GM12878 (cell line): Measurements from ENCODE around the gene RGS6. TPM values are rescaled to one million over a fixed set of nuclear protein-coding genes. Genes with fewer than 3 reads are reported as not detected.

Experiments used
- ATF2 ChIP-seq: IDR thresholded peaks from 2 replicates; pipeline ENCODE4 v1.6.1; 2012; ENCODE audit warnings: low read length, inconsistent platforms
- BACH1 ChIP-seq: fragments of 450-650 bp; IDR thresholded peaks from 2 replicates; pipeline ENCODE4 v1.6.1; 2017; ENCODE audit warnings: mild to moderate bottlenecking, borderline replicate concordance
- BCL11A ChIP-seq: IDR thresholded peaks from 2 replicates; pipeline ENCODE4 v1.6.1; 2011; ENCODE audit warnings: low read depth, low read length
- CEBPB ChIP-seq, 2 experiments: fragments of 150-350 bp in 1 of 2; IDR thresholded peaks; 2 replicates each; pipeline ENCODE4 v1.6.1; 2012 to 2014; ENCODE audit warnings: low read depth in 2 of 2, low read length in 2 of 2, borderline replicate concordance in 1 of 2, inconsistent platforms in 1 of 2
- CHD4 ChIP-seq: fragments of 200-600 bp; sonication (generic); IDR thresholded peaks from 2 replicates; pipeline ENCODE4 v1.6.1; 2016; ENCODE audit warnings: mild to moderate bottlenecking
- CREM ChIP-seq: IDR thresholded peaks from 2 replicates; pipeline ENCODE4 v1.6.1; 2014; ENCODE audit warnings: antibody characterized with exemption, low read depth
- EED ChIP-seq: sonication (generic); IDR thresholded peaks from 2 replicates; pipeline ENCODE4 v1.6.1; 2016; ENCODE audit warnings: antibody characterized with exemption, low read depth
- EZH2 ChIP-seq: IDR thresholded peaks from 2 replicates; pipeline ENCODE4 v1.6.1; 2012; ENCODE audit warnings: low read depth, mild to moderate bottlenecking, control low read depth, inconsistent platforms, low read length, borderline replicate concordance; ENCODE audit not compliant: control insufficient read depth
- HCFC1 ChIP-seq: fragments of 150-350 bp; IDR thresholded peaks from 2 replicates; pipeline ENCODE4 v1.6.1; 2014; ENCODE audit warnings: low read length
- IKZF2 ChIP-seq, 2 experiments: fragments of 450-650 bp; IDR thresholded peaks; 2 replicates each; pipeline ENCODE4 v1.6.1; 2017; ENCODE audit warnings: mild to moderate bottlenecking in 2 of 2, moderate library complexity in 2 of 2
- IRF5 ChIP-seq: fragments of 450-650 bp; IDR thresholded peaks from 2 replicates; pipeline ENCODE4 v1.6.1; 2017; ENCODE audit warnings: borderline replicate concordance
- MEF2B ChIP-seq: fragments of 450-650 bp; IDR thresholded peaks from 2 replicates; pipeline ENCODE4 v1.6.1; 2018; ENCODE audit warnings: mild to moderate bottlenecking, moderate library complexity; ENCODE audit not compliant: partially characterized antibody, poor library complexity, severe bottlenecking
- MTA3 ChIP-seq: IDR thresholded peaks from 2 replicates; pipeline ENCODE4 v1.6.1; 2012; ENCODE audit warnings: low read length, inconsistent platforms, borderline replicate concordance
- MYC ChIP-seq: IDR thresholded peaks from 2 replicates; pipeline ENCODE4 v1.6.1; 2011; ENCODE audit warnings: mild to moderate bottlenecking, low read length, moderate library complexity, inconsistent platforms; ENCODE audit not compliant: insufficient read depth, insufficient replicate concordance, insufficient read length, severe bottlenecking
- PML ChIP-seq: IDR thresholded peaks from 2 replicates; pipeline ENCODE4 v1.6.1; 2012; ENCODE audit warnings: low read length, inconsistent platforms
- RAD21 ChIP-seq: IDR thresholded peaks from 2 replicates; pipeline ENCODE4 v1.6.1; 2011; ENCODE audit warnings: mild to moderate bottlenecking, low read depth, low read length, moderate library complexity; ENCODE audit not compliant: insufficient read depth
- RAD51 ChIP-seq: fragments of 450-650 bp; IDR thresholded peaks from 2 replicates; pipeline ENCODE4 v1.6.1; 2016; ENCODE audit warnings: moderate library complexity, mild to moderate bottlenecking, inconsistent platforms
- SMC3 ChIP-seq: IDR thresholded peaks from 2 replicates; pipeline ENCODE4 v1.6.1; 2011; ENCODE audit warnings: low read length, improper control_type of control experiment, borderline replicate concordance
- TCF7 ChIP-seq: IDR thresholded peaks from 2 replicates; pipeline ENCODE4 v1.6.1; 2014; ENCODE audit warnings: antibody characterized with exemption, borderline replicate concordance
- USF1 ChIP-seq: IDR thresholded peaks from 2 replicates; pipeline ENCODE4 v1.6.1; 2011; ENCODE audit warnings: borderline replicate concordance, low read depth, mild to moderate bottlenecking, moderate library complexity, mixed read lengths, low read length; ENCODE audit not compliant: insufficient read depth; ENCODE audit errors: extremely low read length
- WRNIP1 ChIP-seq: IDR thresholded peaks from 2 replicates; pipeline ENCODE4 v1.6.1; 2011; ENCODE audit warnings: low read depth, low read length, improper control_type of control experiment, borderline replicate concordance
- ZNF687 ChIP-seq: fragments of 450-650 bp; IDR thresholded peaks from 2 replicates; pipeline ENCODE4 v1.6.1; 2017; ENCODE audit warnings: mild to moderate bottlenecking, moderate library complexity
- polyA plus RNA-seq, 11 experiments: library from polyadenylated mRNA; depleted of rRNA in 4 of 11; unstranded in 6 of 11; stranded (reverse) in 5 of 11; fragments of >200 nt; fragmentation: Nextera tagmentation in 4 of 11; fragmentation: Illumina TruSeq in 1 of 11; extraction: Ambion mirVana in 4 of 11; extraction: Trizol in 1 of 11; gene quantifications; 1 replicate in 1 of 11; 2 replicates in 10 of 11; pipeline versions ENCODE4 v1.2.1 to v1.2.3, GENCODE V29; 2011 to 2016; ENCODE audit warnings: inconsistent platforms in 2 of 11, missing spikeins in 2 of 11, low read depth in 1 of 11
- total RNA-seq, 4 experiments: library from RNA; depleted of rRNA in 3 of 4; stranded (reverse); fragments of >200 nt in 3 of 4; fragmentation: Illumina TruSeq in 1 of 4; extraction: Trizol in 1 of 4; gene quantifications; 2 replicates each; pipeline versions ENCODE4 v1.2.1 to v1.2.3, GENCODE V29; 2013 to 2021

The RGS6 gene
- total and polyA plus RNA-seq, 10 of the 15 experiments (the other 5 are each of a cell fraction or from before 2014, with no cell fraction given): 3.9 to 18.1 (median 12.4) TPM

GRCh38 chr14:72451054-72451972, 519.1 kb downstream of the RGS6 start (continued):
- TF ChIP-seq IRF5 (no peak), PML (no peak; the same call in 1 of the 2 replicates), RAD51 (peak; percentile 36; the same call in 1 of the 2 replicates), ATF2 (no peak), CREM (peak; percentile 19; the same call in 1 of the 2 replicates), CEBPB (IDR thresholded peaks at IDR 0.05; ENCODE audit: borderline replicate concordance in 1 of 2, low read depth in 2 of 2, low read length in 2 of 2) (peak in 1 of 2 experiments; percentile 56; a peak in 2 of 4 replicates), IKZF2 (IDR thresholded peaks at IDR 0.05) (peak; percentile 88), TCF7 (no peak), WRNIP1 (no peak), USF1 (no peak), MEF2B (peak; percentile 66), EED (peak; percentile 91), BCL11A (peak; percentile 54; the same call in 1 of the 2 replicates), CHD4 (no peak), RAD21 (no peak), EZH2 (no peak), MTA3 (no peak; the same call in 1 of the 2 replicates), MYC (no peak), ZNF687 (no peak; the same call in 1 of the 2 replicates), SMC3 (no peak), BACH1 (no peak), HCFC1 (no peak)
